BLaER1 treated with 17β-estradiol and CSF1 and Interleukin-3, amounts not matched to agents 10 nM and 100 nM (cell line): ENCODE measurements around the gene ZNF507.
"Not testable (repeated sequence)": the region's sequence is repeated elsewhere in the genome, so short reads cannot be mapped to it uniquely, and the experiment has no call there.

Experiments used
- H3K27ac ChIP-seq, 11 experiments: shearing (Covaris generic); formaldehyde crosslinking; 2 replicates each; pipeline ENCODE4 v1.8.1; 2022
- H3K27me3 ChIP-seq, 11 experiments: shearing (Covaris generic); formaldehyde crosslinking; 2 replicates each; pipeline ENCODE4 v1.8.1; 2022
- H3K36me3 ChIP-seq, 11 experiments: shearing (Covaris generic); formaldehyde crosslinking; 2 replicates each; pipeline ENCODE4 v1.8.1; 2022
- H3K4me1 ChIP-seq, 10 experiments: shearing (Covaris generic); formaldehyde crosslinking; 2 replicates each; pipeline ENCODE4 v1.8.1; 2022
- H3K4me2 ChIP-seq, 11 experiments: shearing (Covaris generic); formaldehyde crosslinking; 2 replicates each; pipeline ENCODE4 v1.8.1; 2022
- H3K4me3 ChIP-seq, 10 experiments: shearing (Covaris generic); formaldehyde crosslinking; 2 replicates each; pipeline ENCODE4 v1.8.1; 2022
- H3K9ac ChIP-seq, 11 experiments: shearing (Covaris generic); formaldehyde crosslinking; 2 replicates each; pipeline ENCODE4 v1.8.1; 2022
- H3K9me3 ChIP-seq, 11 experiments: shearing (Covaris generic); formaldehyde crosslinking; replicated peaks in 1 of 11; 2 replicates each; pipeline ENCODE4 v1.8.1; 2022
- H4K20me1 ChIP-seq, 11 experiments: shearing (Covaris generic); formaldehyde crosslinking; 2 replicates each; pipeline ENCODE4 v1.8.1; 2022
- Cebpa-rat ChIP-seq, 11 experiments: shearing (Covaris generic); IDR thresholded peaks; 2 replicates each; pipeline ENCODE4 v1.8.1; 2022

The ZNF507 gene

DNA sequence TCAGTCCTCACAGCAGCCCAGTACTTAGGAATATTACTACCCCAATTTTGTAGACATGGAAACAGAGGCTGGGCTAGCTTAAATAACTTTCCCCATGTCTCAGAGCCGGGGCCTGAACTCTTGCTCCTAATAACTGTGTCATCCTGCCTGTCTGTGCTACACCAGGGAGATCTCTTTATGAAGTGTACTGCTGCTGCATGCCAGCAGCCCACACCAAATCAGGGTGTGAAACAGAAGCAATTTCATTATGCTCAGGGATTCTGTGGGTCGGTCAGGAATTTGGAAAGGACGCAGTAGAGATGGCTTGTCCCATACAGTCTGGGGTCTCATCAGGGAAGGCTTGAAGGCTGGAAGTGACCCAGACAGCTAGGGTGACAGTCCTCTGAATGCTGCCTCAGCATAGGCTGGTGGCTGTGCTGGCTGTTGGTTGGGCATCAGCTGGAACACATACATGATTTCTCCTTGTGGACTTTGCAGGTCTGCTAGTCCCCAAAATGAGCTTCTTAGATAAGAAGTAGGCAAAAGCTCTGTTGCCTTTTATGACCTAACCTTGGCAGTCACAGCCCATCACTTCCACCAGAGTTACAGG is 22.6 kb downstream of the ZNF507 start:
- Histone ChIP-seq H3K4me3 (no peak overlapping the region), H3K4me1 (no peaks in the 10 kb centered on the region), H3K4me2 (no peak overlapping the region), H4K20me1 (peaks cover 9 to 77% (median 39%) of the 10 kb centered on the region in 11 experiments; a peak in 18 of 22 replicates), H3K27me3 (peaks cover 0 to 96% (median 0%) of the 10 kb centered on the region in 11 experiments; a peak in 7 of 22 replicates), H3K9ac (no peak overlapping the region), H3K9me3 (peaks cover 0 to 9% (median 0%) of the 10 kb centered on the region in 11 experiments; a peak in 3 of 22 replicates), H3K27ac (no peak overlapping the region), H3K36me3 (peaks cover 15 to 100% (median 92%) of the 10 kb centered on the region in 11 experiments)
- no peak for TF ChIP-seq Cebpa-rat (IDR thresholded peaks at IDR 0.05)

GRCh38 chr19:32368787-32369186 is 23.4 kb downstream of the ZNF507 start:
- Histone ChIP-seq H3K9ac (no peak overlapping the region), H3K4me2 (no peak overlapping the region), H4K20me1 (peaks cover 9 to 74% (median 33%) of the 10 kb centered on the region in 11 experiments; a peak in 17 of 22 replicates), H3K27ac (no peak overlapping the region), H3K4me1 (no peaks in the 10 kb centered on the region), H3K4me3 (no peak overlapping the region), H3K36me3 (peaks cover 15 to 100% (median 92%) of the 10 kb centered on the region in 11 experiments), H3K9me3 (peaks cover 0 to 10% (median 0%) of the 10 kb centered on the region in 11 experiments; a peak in 3 of 22 replicates), H3K27me3 (peaks cover 0 to 96% (median 0%) of the 10 kb centered on the region in 11 experiments; a peak in 6 of 22 replicates)
- no peak for TF ChIP-seq Cebpa-rat (IDR thresholded peaks at IDR 0.05)

GRCh38 chr19:32372726-32373517 is 27.5 kb downstream of the ZNF507 start:
- H4K20me1 ChIP-seq = peaks cover 4 to 41% (median 15%) of the 10 kb centered on the region in 11 experiments; a peak in 17 of 22 replicates
- H3K36me3 ChIP-seq = peaks cover 12 to 99% (median 87%) of the 10 kb centered on the region in 11 experiments
- peaks cover 0 to 73% (median 0%) of the 10 kb centered on the region in 11 experiments; a peak in 6 of 22 replicates for H3K27me3 ChIP-seq
- H3K9me3 ChIP-seq = peaks cover 0 to 10% (median 0%) of the 10 kb centered on the region in 11 experiments; a peak in 4 of 22 replicates
- H3K27ac ChIP-seq = no peak overlapping the region
- no peak overlapping the region for H3K4me3 ChIP-seq
- H3K9ac ChIP-seq = no peak overlapping the region
- peaks cover 0 to 5% (median 0%) of the 10 kb centered on the region in 10 experiments; a peak in 4 of 20 replicates for H3K4me1 ChIP-seq
- no peak overlapping the region for H3K4me2 ChIP-seq
- no peak for TF ChIP-seq Cebpa-rat (IDR thresholded peaks at IDR 0.05)

DNA sequence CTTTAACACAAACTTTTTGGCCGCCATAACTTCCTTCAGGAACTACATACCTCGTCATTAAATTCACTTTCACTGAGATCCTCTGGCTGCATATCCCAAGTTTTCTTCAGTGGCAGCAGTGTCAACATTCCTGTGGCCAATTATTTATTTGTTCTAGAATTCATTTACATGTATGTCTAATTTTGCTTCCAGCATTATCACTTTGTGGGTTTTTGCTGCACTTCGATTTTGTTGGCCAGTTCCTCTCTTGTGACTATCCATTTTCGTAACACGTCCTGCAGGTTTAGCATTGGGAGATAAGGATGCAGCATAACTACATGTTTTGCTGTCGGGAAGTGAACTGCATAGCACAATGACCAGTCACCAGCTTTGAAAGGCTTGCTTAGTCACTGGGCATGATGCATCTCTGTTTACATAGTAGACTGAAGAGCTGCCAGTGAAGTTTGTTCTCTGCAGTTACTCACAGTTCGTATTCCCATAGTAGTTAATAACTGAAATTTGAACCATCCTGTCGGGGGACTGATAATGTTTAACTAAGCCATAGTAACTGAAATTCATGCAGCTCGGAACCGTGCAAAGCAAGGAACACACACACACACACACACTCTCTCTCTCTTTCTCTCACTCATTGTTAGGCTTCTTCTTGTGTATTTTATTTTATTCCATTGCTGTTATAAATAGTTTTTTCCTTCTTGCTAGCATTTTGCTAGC is 28.3 kb downstream of the ZNF507 start:
- TF ChIP-seq Cebpa-rat (IDR thresholded peaks at IDR 0.05) = no peak
- Histone ChIP-seq H3K27me3 (peaks cover 0 to 71% (median 0%) of the 10 kb centered on the region in 11 experiments; a peak in 5 of 22 replicates), H3K4me2 (no peak overlapping the region), H3K4me3 (no peak overlapping the region), H3K9ac (no peak overlapping the region), H3K36me3 (peaks cover 12 to 99% (median 87%) of the 10 kb centered on the region in 11 experiments), H3K27ac (no peak overlapping the region), H4K20me1 (peaks cover 0 to 37% (median 9%) of the 10 kb centered on the region in 11 experiments; a peak in 16 of 22 replicates), H3K9me3 (peaks cover 0 to 10% (median 0%) of the 10 kb centered on the region in 11 experiments; a peak in 4 of 22 replicates), H3K4me1 (peaks cover 0 to 5% (median 0%) of the 10 kb centered on the region in 10 experiments; a peak in 4 of 20 replicates)

GRCh38 chr19:32374362-32374761 is 29.0 kb downstream of the ZNF507 start:
- Histone ChIP-seq H3K9me3 (peaks cover 0 to 10% (median 0%) of the 10 kb centered on the region in 11 experiments; a peak in 4 of 22 replicates), H3K27me3 (peaks cover 0 to 71% (median 0%) of the 10 kb centered on the region in 11 experiments; a peak in 5 of 22 replicates), H4K20me1 (peaks cover 0 to 35% (median 4%) of the 10 kb centered on the region in 11 experiments; a peak in 14 of 22 replicates), H3K36me3 (peaks cover 12 to 99% (median 82%) of the 10 kb centered on the region in 11 experiments)
- not testable (repeated sequence) for H3K4me3 ChIP-seq, H3K4me1 ChIP-seq, H3K27ac ChIP-seq, H3K4me2 ChIP-seq, H3K9ac ChIP-seq

GRCh38 chr19:32377088-32377487 is 31.7 kb downstream of the ZNF507 start:
- Histone ChIP-seq H3K27me3 (peaks cover 0 to 50% (median 0%) of the 10 kb centered on the region in 11 experiments; a peak in 5 of 22 replicates), H3K36me3 (peaks cover 12 to 100% (median 84%) of the 10 kb centered on the region in 11 experiments), H4K20me1 (peaks cover 0 to 18% (median 0%) of the 10 kb centered on the region in 11 experiments; a peak in 4 of 22 replicates), H3K9me3 (peaks cover 0 to 10% (median 0%) of the 10 kb centered on the region in 11 experiments; a peak in 4 of 22 replicates)
- H3K4me1 ChIP-seq, H3K4me2 ChIP-seq, H3K4me3 ChIP-seq, H3K27ac ChIP-seq, H3K9ac ChIP-seq: not testable (repeated sequence)

DNA sequence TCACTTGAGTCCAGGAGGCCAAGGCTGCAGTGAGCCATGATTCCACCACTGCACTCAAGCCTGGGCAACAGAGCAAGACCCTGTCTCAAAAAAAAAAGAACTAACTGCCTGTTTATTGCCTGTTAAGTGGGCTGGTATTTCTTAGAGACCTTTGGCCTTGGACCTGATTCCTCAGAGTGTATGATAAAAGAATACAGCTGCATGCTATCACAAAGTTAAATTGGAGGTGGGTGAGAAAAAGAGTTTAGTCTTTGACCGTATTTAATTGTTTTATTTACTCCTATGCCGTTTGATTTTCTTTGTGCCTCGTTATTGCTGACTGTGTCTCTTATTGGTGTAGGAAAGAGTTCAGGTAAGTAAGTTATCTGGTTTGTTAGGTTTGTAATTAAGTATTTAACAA is 34.9 kb downstream of the ZNF507 start:
- H3K36me3 ChIP-seq = peaks cover 0 to 98% (median 81%) of the 10 kb centered on the region in 11 experiments; a peak in 19 of 22 replicates
- H3K4me1 ChIP-seq = peaks cover 0 to 5% (median 0%) of the 10 kb centered on the region in 10 experiments; a peak in 4 of 20 replicates
- no peak overlapping the region for H3K27ac ChIP-seq
- peaks cover 0 to 3% (median 0%) of the 10 kb centered on the region in 11 experiments; a peak in 1 of 22 replicates for H3K9me3 ChIP-seq
- H3K4me2 ChIP-seq = no peak overlapping the region
- H3K4me3 ChIP-seq = no peak overlapping the region
- TF ChIP-seq Cebpa-rat (IDR thresholded peaks at IDR 0.05) = no peak
- no peak overlapping the region for H3K9ac ChIP-seq
- peaks cover 0 to 33% (median 0%) of the 10 kb centered on the region in 11 experiments; a peak in 4 of 22 replicates for H3K27me3 ChIP-seq
- H4K20me1 ChIP-seq = peaks cover 0 to 12% (median 0%) of the 10 kb centered on the region in 11 experiments; a peak in 2 of 22 replicates

DNA sequence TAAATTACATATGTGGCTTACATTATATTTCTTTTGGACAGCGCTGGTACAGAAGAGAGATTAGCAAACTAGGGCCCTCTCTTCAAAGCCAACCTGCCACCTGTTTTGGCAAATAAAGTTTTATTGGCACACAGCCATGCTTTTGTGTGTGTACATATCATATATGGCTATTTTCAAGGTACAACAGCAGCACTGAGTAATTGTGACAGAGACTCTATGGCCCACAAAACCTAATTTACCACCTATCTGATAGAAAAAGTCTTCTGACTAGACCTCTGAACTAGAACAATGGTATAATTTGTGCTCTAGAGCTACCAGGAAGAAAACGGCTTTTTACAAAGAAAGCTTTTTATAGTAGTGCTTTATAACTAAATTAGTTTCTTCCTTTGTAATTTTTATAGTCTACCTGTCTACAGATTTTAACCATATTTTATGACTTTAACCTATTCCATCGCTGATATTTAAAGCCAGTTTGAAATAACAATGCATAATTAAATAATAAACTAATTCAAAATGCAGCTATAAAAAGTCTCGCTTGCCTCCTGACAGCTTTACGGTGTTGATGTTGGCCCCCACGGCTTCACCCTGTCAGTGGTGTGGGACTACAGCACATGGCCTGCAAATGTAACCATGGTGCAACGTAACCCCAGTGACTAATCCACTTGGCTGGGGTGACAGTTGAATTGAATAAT is 42.4 kb downstream of the ZNF507 start:
- H3K9ac ChIP-seq = no peak overlapping the region
- H3K4me3 ChIP-seq = no peak overlapping the region
- 0 out of 22 replicates have a peak, but pooled peaks cover 0 to 8% (median 0%) of the 10 kb centered on the region in 11 experiments for H4K20me1 ChIP-seq
- H3K27ac ChIP-seq = no peak overlapping the region
- no peaks in the 10 kb centered on the region; a peak in 2 of 20 replicates for H3K4me1 ChIP-seq
- TF ChIP-seq Cebpa-rat (IDR thresholded peaks at IDR 0.05) = no peak
- H3K4me2 ChIP-seq = no peak overlapping the region
- peaks cover 0 to 7% (median 0%) of the 10 kb centered on the region in 11 experiments; a peak in 2 of 22 replicates for H3K27me3 ChIP-seq
- H3K9me3 ChIP-seq = no peaks in the 10 kb centered on the region
- H3K36me3 ChIP-seq = peaks cover 0 to 45% (median 34%) of the 10 kb centered on the region in 11 experiments; a peak in 15 of 22 replicates
